K562 (cell line): Measurements from ENCODE around the gene C1QTNF9B. TPM values are rescaled to one million over a fixed set of nuclear protein-coding genes. Genes with fewer than 3 reads are reported as not detected.
A peak's percentile ranks its signal among the peaks of the same experiment; 100 is the strongest.

ENCODE experiments used
- ATAC-seq: fragments of 200-7000 bp; cut with Tn5 transposase; 3 replicates; pipeline ENCODE4 v1.9.1; 2020; ENCODE audit warnings: moderate library complexity
- BruUV-seq: library from RNA; stranded (reverse); fragments of 400-500 nt; replicated peaks from 2 replicates; lab custom pipeline; 2021; lab: Mats Ljungman, UMichigan
- CTCF ChIA-PET: fragments of 300-600 bp; formaldehyde crosslinking; extraction: SDS; loops from one replicate; lab custom pipeline; 2021; ENCODE audit warnings: low intra/inter-chr PET ratio; lab: Yijun Ruan, JAX
- POLR2A ChIA-PET: fragments of 300-600, 350-650 bp; sonication (Branson Sonifier 250); formaldehyde crosslinking; extraction: SDS; loops from one replicate; lab custom pipeline; 2021; ENCODE audit warnings: antibody characterized with exemption, inconsistent platforms; lab: Yijun Ruan, JAX
- DNase-seq, 4 experiments: peaks; one replicate each; pipeline versions ENCODE4 v3.0.0 to v3.0.0-alpha.2; 2011 to 2018; ENCODE audit warnings: low spot score in 3 of 4, mixed read lengths in 3 of 4; ENCODE audit errors: extremely low read depth in 1 of 4
- FAIRE-seq: peaks from 2 replicates; lab custom pipeline; 2011; peaks lifted over from hg19 to GRCh38; lab: Jason Lieb, UNC
- H2AFZ ChIP-seq: 2 replicates; pipeline ENCODE4 v1.6.0; 2011; ENCODE audit warnings: low read depth, low read length, control low read depth, inconsistent platforms
- H3K27ac ChIP-seq: fragments of 200-600 bp; 3 replicates; pipeline ENCODE4 v1.8.0; 2011; ENCODE audit warnings: low read depth, mild to moderate bottlenecking, control low read depth, inconsistent platforms, low read length, moderate library complexity, mixed read lengths; ENCODE audit errors: extremely low read depth
- H3K27me3 ChIP-seq, 2 experiments: fragments of 300-600 bp in 1 of 2; 2 replicates in 1 of 2; 3 replicates in 1 of 2; pipeline versions ENCODE4 v1.6.0 to v1.8.0; 2011; ENCODE audit warnings: inconsistent platforms in 2 of 2, low read length in 2 of 2, mild to moderate bottlenecking in 1 of 2, mixed read lengths in 1 of 2, moderate library complexity in 1 of 2; ENCODE audit not compliant: control insufficient read depth in 2 of 2, insufficient read depth in 2 of 2
- H3K36me3 ChIP-seq: fragments of 300-600 bp; 3 replicates; pipeline ENCODE4 v1.8.0; 2011; ENCODE audit warnings: mild to moderate bottlenecking, low read length, inconsistent platforms; ENCODE audit not compliant: control insufficient read depth, insufficient read depth
- H3K4me1 ChIP-seq, 2 experiments: fragments of 200-600 bp in 1 of 2; replicated peaks in 1 of 2; 2 replicates in 1 of 2; 3 replicates in 1 of 2; pipeline versions ENCODE4 v1.5.1 to v1.8.0; 2011; ENCODE audit warnings: inconsistent platforms in 2 of 2, low read length in 2 of 2, mild to moderate bottlenecking in 1 of 2, mixed read lengths in 1 of 2, moderate library complexity in 1 of 2; ENCODE audit not compliant: control insufficient read depth in 2 of 2, insufficient read depth in 2 of 2
- H3K4me2 ChIP-seq: 2 replicates; pipeline ENCODE4 v1.6.1; 2011; ENCODE audit warnings: low read length, control low read depth, inconsistent platforms, mixed read lengths; ENCODE audit not compliant: insufficient read depth
- H3K4me3 ChIP-seq: fragments of 200-600 bp; sonication (generic), shearing (Covaris generic); 2 replicates; pipeline ENCODE4 v1.5.1; 2016; ENCODE audit warnings: control low read depth, inconsistent platforms
- H3K79me2 ChIP-seq: fragments of 200-600 bp; 3 replicates; pipeline ENCODE4 v1.8.0; 2011; ENCODE audit warnings: low read length, inconsistent platforms; ENCODE audit not compliant: control insufficient read depth, insufficient read depth
- H3K9ac ChIP-seq, 2 experiments: 2 replicates each; pipeline versions ENCODE4 v1.6.0 to v1.6.1; 2011; ENCODE audit warnings: low read depth in 2 of 2, low read length in 2 of 2, control low read depth in 1 of 2, inconsistent platforms in 1 of 2, mild to moderate bottlenecking in 1 of 2, mixed read lengths in 1 of 2; ENCODE audit not compliant: insufficient read depth in 1 of 2
- H3K9me1 ChIP-seq: one replicate; pipeline ENCODE4 v1.6.0; 2011; ENCODE audit warnings: inconsistent platforms, mild to moderate bottlenecking, low read length, moderate library complexity; ENCODE audit not compliant: control insufficient read depth, insufficient read depth
- H3K9me3 ChIP-seq: replicated peaks from 2 replicates; pipeline ENCODE4 v1.5.1; 2011; ENCODE audit warnings: low read depth, low read length, inconsistent platforms; ENCODE audit not compliant: control insufficient read depth, insufficient read depth
- H4K20me1 ChIP-seq: replicated peaks from 2 replicates; pipeline ENCODE4 v1.6.1; 2011; ENCODE audit warnings: low read length, inconsistent platforms, mixed read lengths; ENCODE audit not compliant: control insufficient read depth, insufficient read depth
- ILF3 ChIP-seq: fragments of 450-650 bp; IDR thresholded peaks from 2 replicates; pipeline ENCODE4 v1.6.1; 2018; ENCODE audit warnings: antibody characterized with exemption, mild to moderate bottlenecking, moderate library complexity, borderline replicate concordance
- SIN3A ChIP-seq, 2 experiments: fragments of 150-350 bp in 1 of 2; IDR thresholded peaks; 2 replicates each; pipeline ENCODE4 v1.6.1; 2011 to 2016; ENCODE audit warnings: borderline replicate concordance in 2 of 2, low read depth in 2 of 2, low read length in 2 of 2, mild to moderate bottlenecking in 2 of 2, moderate library complexity in 2 of 2; ENCODE audit not compliant: control insufficient read depth in 1 of 2
- SMC3 ChIP-seq: conservative IDR thresholded peaks from 2 replicates; pipeline ENCODE4 v1.6.1; 2011; ENCODE audit warnings: low read depth, low read length, improper control_type of control experiment; ENCODE audit not compliant: insufficient read depth
- WGBS: fragments of 100-300 bp; shearing (Covaris generic); methylation state at CpG from one replicate; pipeline ENCODE4 v1.1.6; 2016; ENCODE audit warnings: low coverage, mixed read lengths; ENCODE audit not compliant: insufficient coverage; ENCODE audit errors: missing lambda C conversion rate; 5-methylcytosine and 5-hydroxymethylcytosine counted together
- in situ Hi-C: fragments of 300-500 bp; cut with MboI; formaldehyde crosslinking; loops from 4 replicates; pipeline ENCODE4 v1.15.0; 2018; ENCODE audit warnings: inconsistent platforms, mixed read lengths
- intact Hi-C: fragments of 100-400 bp; cut with micrococcal nuclease; formaldehyde crosslinking; loops from 2 replicates; pipeline ENCODE4 v1.14.2; 2022
- polyA plus RNA-seq, 8 experiments: library from polyadenylated mRNA; depleted of rRNA in 4 of 8; stranded (reverse) in 5 of 8; unstranded in 3 of 8; fragments of >200 nt; fragmentation: Nextera tagmentation in 2 of 8; fragmentation: Illumina TruSeq in 1 of 8; extraction: Ambion mirVana in 2 of 8; extraction: Trizol in 1 of 8; gene quantifications; 2 replicates each; pipeline versions ENCODE4 v1.2.1 to v1.2.3, GENCODE V29; 2011 to 2014; ENCODE audit warnings: inconsistent platforms in 1 of 8, missing spikeins in 1 of 8
- total RNA-seq, 7 experiments: library from RNA; depleted of rRNA in 6 of 7; stranded (reverse); fragments of >200 nt in 6 of 7; fragmentation: Illumina TruSeq in 2 of 7; extraction: Trizol in 2 of 7; gene quantifications; 2 replicates each; pipeline versions ENCODE4 v1.2.1 to v1.2.3, GENCODE V29; 2011 to 2021; ENCODE audit warnings: low replicate concordance in 1 of 7
- TF ChIP-seq, protein P1 (sequence below), 3 experiments: IDR thresholded peaks in 2 of 3; conservative IDR thresholded peaks in 1 of 3; 2 replicates each; pipeline ENCODE4 v1.5.1; 2011 to 2012; ENCODE audit warnings: low read length in 3 of 3, mild to moderate bottlenecking in 3 of 3, control low read depth in 2 of 3, improper control_type of control experiment in 1 of 3, inconsistent platforms in 1 of 3, low read depth in 1 of 3, mixed read lengths in 1 of 3, moderate library complexity in 1 of 3; ENCODE audit not compliant: insufficient read depth in 2 of 3
- TF ChIP-seq, protein P2 (sequence below): IDR thresholded peaks from 2 replicates; pipeline ENCODE4 v1.6.1; 2016; ENCODE audit warnings: missing genetic modification characterization, missing compliant biosample characterization

The C1QTNF9B gene
- total and polyA plus RNA-seq, 9 of the 15 experiments (the other 6 are each of a cell fraction or from before 2014, with no cell fraction given) = 0.14 to 0.94 (median 0.35) TPM; not detected in 3

GRCh38 chr13:23901365-23901764 lies 4.1 kb upstream of the C1QTNF9B start (continued):
- TF ChIP-seq SIN3A (IDR thresholded peaks at IDR 0.05; ENCODE audit: borderline replicate concordance in 2 of 2, control insufficient read depth in 1 of 2, low read depth in 2 of 2, low read length in 2 of 2) = no peak
- no peak for TF ChIP-seq ILF3

DNA sequence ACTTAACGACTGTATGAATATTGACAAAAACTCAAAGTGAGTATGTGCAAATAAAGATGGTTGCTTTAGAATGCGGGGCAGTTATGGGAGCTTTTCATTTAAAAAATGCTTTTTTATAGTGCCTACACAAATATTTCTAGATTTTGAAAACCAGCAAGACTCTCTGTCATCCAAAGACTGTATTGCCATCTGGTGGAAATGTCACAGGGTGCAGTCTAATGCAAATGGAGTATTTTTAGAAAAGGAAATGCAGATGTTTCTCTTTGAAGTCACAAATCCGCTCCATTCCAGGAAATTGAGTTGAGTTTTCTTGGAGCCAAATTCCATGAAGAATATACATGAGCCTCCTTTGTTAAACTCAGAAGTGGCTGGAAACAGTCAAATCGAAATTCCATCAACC lies 2.3 kb upstream of the C1QTNF9B start:
- Histone ChIP-seq H3K9me1 (no peaks in the 10 kb centered on the region), H3K79me2 (no peaks in the 10 kb centered on the region), H3K27ac (no peak overlapping the region), H3K36me3 (no peaks in the 10 kb centered on the region), H3K27me3 (peaks cover 3 to 15% of the 10 kb centered on the region in 2 experiments; a peak in 2 of 5 replicates), H3K9me3 (no peaks in the 10 kb centered on the region), H3K4me3 (no peak overlapping the region), H3K4me1 (peaks cover 0 to 9% of the 10 kb centered on the region in 2 experiments; a peak in 2 of 5 replicates), H2AFZ (no peak overlapping the region), H4K20me1 (no peaks in the 10 kb centered on the region), H3K4me2 (no peak overlapping the region), H3K9ac (no peak overlapping the region)
- WGBS = 2% methylated on average over 4 of the region's 4 CpGs
- DNase-seq (peak in 2 of 4 experiments; percentile 13 to 45), FAIRE-seq (peak; percentile 79), ATAC-seq (peak; percentile 75)
- TF ChIP-seq, protein P1, sequence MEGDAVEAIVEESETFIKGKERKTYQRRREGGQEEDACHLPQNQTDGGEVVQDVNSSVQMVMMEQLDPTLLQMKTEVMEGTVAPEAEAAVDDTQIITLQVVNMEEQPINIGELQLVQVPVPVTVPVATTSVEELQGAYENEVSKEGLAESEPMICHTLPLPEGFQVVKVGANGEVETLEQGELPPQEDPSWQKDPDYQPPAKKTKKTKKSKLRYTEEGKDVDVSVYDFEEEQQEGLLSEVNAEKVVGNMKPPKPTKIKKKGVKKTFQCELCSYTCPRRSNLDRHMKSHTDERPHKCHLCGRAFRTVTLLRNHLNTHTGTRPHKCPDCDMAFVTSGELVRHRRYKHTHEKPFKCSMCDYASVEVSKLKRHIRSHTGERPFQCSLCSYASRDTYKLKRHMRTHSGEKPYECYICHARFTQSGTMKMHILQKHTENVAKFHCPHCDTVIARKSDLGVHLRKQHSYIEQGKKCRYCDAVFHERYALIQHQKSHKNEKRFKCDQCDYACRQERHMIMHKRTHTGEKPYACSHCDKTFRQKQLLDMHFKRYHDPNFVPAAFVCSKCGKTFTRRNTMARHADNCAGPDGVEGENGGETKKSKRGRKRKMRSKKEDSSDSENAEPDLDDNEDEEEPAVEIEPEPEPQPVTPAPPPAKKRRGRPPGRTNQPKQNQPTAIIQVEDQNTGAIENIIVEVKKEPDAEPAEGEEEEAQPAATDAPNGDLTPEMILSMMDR (IDR thresholded peaks at IDR 0.05 in 2 of 3, conservative IDR thresholded peaks at IDR 0.05 in 1 of 3; ENCODE audit: insufficient read depth in 2 of 3, low read depth in 1 of 3, low read length in 3 of 3) = peak; percentile 27 to 63 (median 49); a peak in 4 of 6 replicates
- TF ChIP-seq, protein P2, sequence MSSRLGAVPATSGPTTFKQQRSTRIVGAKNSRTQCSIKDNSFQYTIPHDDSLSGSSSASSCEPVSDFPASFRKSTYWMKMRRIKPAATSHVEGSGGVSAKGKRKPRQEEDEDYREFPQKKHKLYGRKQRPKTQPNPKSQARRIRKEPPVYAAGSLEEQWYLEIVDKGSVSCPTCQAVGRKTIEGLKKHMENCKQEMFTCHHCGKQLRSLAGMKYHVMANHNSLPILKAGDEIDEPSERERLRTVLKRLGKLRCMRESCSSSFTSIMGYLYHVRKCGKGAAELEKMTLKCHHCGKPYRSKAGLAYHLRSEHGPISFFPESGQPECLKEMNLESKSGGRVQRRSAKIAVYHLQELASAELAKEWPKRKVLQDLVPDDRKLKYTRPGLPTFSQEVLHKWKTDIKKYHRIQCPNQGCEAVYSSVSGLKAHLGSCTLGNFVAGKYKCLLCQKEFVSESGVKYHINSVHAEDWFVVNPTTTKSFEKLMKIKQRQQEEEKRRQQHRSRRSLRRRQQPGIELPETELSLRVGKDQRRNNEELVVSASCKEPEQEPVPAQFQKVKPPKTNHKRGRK (tag) = no peak
- 0 out of 2 replicates have a peak, but pooled peaks have one; percentile 27 for TF ChIP-seq SMC3
- intact Hi-C loops = loop anchor here (5.0 to 10.0 kb wide), 2 partner anchors 182 to 435 kb away; no protein-coding TSS in a partner anchor
- in situ Hi-C loops = loop anchor here (10.0 kb wide), 1 partner anchor 435 kb away; no protein-coding TSS in a partner anchor
- ChIA-PET POLR2A (interaction anchor here (0.6 kb wide), 1 partner anchor 72 kb away, joined by 3 read pairs; no protein-coding TSS in a partner anchor), CTCF (interaction anchor here (0.7 to 1.3 kb wide), 3 partner anchors 69 to 432 kb away, joined by 3 to 11 read pairs (median 4); no protein-coding TSS in a partner anchor)
- no TSS peak for BruUV-seq
